Epidermal melanocyte (primary cell): ENCODE results near the gene MEX3D.

ENCODE experiments used
- DNase-seq: peaks from one replicate; pipeline ENCODE4 v3.0.0; 2011; ENCODE audit warnings: low spot score; ENCODE audit not compliant: insufficient read length

The MEX3D gene

DNA sequence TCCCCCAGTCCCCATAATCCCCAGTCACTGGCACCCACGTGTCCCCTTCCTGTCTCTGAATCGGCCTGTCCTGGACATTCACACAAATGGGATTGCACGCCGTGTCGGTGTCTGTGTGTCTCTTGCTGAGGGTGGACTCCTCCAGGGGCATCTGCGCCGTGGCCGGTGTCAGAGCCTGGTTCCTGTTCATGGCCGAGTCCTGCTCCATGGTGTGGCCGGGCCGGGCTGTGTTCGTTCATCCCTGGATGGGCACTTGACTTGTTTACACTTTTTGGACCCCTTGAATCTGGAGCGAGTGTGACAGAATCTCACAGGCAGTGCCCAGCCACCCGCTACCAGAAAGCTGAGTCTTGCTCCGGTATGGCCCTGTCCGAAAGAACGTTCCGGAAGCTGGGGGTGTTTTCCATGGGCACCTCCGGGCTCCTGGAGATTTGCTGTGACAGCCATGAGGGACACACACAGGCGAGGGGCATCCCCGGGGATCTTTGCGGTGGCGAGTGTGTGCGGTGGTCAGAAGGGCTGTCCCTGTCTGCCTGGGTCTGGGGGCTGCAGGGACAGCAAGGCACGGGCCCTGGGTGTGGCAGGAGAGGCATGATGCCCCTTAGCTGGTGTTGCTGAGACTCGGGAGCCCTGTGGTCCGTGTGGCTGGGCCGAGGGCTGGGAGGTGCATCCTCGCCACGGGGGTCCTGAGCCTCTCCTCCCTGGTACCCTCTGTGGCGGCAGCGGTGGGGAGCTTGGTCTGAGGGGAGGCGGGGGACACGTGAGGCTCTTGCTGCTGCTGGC lies 6.4 kb upstream of the MEX3D start:
- no peak for DNase-seq

DNA sequence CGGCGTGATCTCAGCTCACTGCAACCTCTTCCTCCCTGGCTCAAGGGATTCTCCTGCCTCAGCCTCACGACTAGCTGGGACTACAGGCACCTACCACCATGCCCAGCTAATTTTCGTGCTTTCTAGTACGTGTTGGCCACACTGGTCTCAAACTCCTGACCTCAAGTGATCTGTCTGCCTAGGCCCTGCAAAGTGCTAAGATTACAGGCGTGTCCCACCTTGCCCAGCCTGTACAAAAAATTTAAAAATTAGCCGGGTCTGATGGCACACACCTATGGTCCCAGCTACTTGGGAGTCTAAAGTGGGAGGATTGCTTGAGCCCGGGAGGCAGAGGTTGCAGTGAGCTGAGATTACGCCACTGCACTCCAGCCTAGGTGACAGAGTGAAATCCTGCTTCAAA lies 4.7 kb upstream of the MEX3D start:
- no peak for DNase-seq

DNA sequence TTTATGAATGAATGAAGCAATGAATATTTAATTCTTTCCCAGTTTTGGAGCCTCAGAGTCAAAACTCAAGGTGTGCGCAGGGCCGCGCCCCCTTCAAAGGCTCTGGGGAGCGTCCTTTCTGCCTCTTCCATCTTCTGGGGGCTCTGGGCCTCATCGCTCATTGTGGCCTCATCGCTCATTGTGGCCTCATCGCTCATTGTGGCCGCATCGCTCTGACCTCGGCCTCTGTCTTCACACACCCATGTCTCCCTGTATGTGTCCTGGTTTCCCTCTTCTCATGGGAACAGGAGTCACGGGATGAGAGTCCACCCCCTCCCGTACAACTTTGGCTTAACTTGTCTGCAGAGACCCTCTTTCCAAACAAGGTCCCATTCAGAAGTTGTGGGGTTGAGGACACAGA lies 3.2 kb upstream of the MEX3D start:
- no peak for DNase-seq

DNA sequence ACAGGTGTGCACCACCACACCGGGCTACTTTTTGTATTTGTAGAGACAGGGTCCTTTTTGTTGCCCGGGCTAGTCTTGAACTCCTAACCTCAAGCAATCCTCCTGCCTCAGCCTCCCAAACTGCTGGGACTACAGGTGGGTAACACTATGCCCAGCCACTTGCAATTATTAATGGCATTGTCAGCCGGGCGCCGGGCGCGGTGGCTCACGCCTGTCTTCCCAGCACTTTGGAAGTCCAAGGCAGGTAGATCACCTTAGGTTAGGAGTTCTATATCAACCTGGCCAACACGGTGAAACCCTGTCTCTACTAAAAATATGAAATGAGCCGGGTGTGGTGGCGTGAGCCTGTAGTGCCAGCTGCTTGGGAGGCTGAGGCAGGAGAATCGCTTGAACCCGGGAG lies 2.7 kb upstream of the MEX3D start:
- no peak for DNase-seq

DNA sequence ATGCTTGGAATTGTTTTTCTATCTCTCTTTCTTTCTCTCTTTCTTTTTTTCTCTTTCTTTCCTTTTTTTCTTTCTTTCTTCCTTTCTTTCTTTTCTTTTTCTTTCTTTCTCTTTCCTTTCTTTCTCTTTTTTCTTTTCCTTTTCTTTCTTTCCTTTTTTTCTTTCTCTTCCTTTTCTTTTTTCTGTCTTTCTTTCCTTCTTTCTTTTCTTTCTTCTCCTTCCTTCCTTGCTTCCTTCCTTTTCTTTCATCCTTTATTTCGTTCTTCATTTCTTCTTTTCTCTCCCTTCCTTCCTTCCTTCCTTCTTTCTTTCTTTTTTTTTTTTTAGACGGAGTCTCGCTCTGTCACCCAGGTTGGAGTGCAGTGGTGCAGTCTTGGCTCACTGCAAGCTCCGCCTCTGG lies 1.9 kb upstream of the MEX3D start:
- no peak for DNase-seq

DNA sequence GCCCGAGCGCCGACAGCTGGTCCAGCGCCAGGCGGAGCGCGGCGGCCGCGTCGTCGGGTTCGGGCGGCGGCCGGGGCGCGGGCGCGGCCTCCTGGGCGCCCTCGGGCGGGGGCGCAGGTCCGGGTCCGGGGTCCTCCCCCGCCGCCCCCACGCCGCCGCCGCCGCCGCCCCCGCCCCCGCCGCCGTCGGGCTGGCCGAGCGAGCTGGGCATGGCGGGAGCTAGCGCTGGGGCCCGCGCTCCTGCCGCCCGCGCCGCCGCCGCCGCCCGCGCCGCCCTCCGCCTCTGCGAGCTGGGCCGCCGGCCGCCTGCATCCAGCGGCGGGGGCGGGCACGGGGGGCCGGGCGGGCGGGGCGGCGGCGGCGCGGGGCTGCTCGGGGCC lies 287 bp downstream of the MEX3D start:
- no peak for DNase-seq

DNA sequence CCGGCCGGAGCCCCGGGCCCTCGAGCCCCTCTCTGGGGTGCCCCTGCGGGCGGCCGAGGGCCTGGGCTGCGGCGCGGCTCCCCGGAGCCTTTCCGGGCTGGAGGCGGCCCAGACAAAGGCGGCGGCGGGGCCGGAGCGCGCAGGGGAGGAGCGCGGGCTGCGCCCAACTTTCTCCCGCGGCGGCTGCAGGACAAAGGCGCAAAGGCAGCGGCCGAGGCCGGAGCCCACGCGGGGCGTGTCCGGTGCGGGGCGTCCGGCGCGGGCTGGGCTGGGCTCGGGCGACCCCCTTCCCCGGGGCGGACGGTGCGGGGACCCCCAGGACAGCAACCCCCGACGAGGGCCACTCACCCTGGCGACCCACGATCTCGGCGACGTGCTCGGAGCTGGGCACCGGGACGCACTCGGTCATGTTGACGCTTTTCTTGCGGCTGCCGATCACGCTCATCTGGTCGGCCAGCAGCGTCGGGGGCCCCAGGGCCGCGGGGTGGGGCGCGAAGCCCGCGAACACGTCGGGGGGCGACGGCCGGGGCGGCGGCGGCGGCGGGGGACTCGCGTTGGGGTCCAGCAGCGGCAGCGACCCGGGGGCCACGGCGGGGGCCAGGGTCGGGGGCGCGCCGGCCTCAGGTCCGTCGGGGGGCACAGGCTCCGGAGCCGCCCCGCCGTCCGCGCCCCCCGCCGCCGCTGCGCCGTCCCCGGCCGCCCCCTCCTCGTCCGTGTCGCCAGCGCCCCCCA lies 843 bp downstream of the MEX3D start:
- peak; percentile 69 for DNase-seq

DNA sequence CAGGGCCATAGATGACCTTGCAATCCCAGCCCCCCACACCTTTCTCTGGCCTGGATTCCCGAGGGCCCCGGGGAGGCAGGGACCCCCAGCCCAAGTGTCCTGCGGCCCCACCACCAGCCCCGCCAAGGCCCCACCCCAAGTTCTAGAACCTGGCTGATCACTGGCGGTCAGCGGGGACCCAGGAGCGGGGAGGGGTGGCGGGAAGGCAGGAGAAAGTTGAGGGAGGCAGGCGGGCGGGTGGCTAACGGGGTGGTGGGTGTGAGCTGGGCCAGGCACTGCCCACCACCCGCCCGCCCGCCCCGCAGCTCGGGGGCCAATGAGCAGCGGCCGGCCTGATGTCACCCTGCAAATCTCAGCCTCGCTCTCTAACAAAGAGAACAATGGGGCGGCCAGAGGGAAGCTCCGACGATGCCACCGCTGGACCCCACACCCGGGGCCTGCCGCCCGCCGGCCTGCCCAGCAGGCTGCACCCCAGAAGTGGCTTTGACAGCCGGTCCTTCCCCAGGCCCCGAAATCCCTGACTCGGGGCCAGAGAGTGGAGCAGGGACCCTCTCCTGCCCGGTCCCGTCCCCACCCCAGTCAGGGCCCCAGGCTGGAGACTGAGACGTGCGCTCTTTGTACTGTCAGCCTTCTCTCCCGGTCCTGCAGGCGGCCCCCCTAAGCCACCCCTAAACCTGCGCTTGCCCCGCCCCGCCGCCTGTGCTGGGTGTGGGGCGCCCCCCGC lies 1.6 kb downstream of the MEX3D start:
- peak; percentile 96 for DNase-seq

DNA sequence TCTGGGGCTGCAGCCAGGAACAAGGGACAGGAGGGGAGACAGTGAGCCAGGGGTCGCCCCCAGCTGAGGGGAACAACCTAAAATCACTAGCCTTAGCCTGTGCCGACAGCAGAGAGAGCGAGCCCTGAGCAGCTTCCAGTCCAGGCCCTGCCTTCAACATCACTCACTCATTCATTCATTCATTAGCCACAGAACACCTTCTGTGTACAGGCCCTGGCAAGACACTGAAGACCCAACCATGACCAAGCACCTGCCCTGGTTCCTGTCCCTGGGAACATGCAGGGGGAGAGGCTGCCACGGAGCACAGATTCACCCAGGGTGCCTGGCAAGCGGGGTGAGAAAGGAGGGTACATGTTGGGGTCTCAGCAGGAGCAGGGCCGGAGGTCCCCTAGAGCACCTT lies 4.9 kb downstream of the MEX3D start:
- DNase-seq = no peak

DNA sequence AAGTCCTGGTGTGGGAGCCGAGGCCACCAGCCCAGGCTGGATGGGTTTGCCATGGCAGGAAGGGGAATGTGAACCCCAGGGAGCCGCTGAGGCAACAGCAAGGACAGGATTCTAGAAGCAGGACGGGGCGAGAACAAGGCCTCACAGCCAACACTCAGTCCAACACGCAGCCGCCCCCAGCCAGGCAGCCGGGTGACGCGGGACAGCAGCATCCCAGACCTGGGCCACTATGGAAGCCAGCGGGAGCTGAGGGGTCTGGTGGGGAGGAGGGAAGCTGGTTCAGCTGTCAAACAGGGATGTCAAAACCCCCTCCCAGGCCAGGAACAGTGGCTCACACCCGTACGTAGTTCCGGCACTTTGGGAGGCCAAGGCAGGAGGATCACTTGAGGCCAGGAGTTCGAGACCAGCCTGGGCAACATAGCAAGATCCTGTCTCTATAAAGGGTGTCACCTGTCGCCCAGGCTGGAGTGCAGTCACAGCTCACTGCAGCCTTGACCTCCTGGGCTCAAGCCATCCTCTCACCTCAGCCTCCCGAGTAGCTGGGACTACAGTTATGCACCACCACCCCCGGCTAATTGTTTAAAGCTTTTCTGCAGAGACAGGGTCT lies 6.8 kb downstream of the MEX3D start:
- no peak for DNase-seq

DNA sequence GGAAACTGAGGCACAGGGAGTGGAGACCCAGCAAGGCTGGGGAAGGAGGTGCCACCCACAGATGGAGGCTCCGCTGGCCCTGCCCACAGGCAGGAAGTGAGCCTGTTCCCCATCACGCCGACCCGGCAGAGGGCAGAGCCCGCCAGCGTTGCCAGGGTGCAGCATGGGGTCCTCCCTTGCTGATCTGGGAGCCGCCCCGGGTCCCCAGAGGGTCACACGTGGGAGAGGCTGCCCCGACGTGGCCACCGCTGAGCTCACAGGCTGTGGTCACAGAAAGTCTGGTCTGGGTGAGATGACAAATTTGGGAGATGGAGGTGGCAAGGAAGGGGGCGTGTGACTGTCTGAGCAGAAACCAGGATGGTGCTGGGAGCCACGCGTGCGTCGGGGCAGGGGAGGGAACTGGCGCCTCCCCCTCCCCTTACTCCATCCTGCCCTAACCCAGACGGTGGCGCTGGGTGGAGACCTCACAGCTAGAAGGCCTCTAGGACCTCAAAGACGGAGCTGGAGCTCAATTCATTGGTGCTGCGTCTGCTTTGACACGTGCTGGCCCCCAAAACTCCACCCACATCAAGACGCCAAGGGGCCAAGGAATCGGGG lies 7.7 kb downstream of the MEX3D start:
- DNase-seq = no peak

DNA sequence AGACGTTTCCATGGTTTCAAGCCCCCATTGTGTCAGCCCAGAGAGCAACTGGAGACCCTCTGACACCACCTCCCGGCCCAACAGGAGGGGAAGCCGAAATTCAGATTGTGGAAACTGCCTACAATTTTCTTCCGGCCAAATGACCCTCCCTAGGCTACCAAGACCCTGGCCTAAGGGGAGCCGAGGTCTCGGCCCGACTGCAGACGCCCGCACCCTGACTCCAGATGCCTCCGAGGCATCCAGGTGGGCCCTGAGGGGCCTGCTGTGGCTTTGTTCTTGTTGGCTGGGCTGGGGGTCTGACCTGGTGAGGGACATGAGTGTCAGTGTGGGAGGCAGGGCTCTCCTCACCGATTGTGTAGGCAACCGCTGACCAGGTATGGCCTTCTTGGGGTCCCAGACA lies 9.6 kb downstream of the MEX3D start:
- no peak for DNase-seq

DNA sequence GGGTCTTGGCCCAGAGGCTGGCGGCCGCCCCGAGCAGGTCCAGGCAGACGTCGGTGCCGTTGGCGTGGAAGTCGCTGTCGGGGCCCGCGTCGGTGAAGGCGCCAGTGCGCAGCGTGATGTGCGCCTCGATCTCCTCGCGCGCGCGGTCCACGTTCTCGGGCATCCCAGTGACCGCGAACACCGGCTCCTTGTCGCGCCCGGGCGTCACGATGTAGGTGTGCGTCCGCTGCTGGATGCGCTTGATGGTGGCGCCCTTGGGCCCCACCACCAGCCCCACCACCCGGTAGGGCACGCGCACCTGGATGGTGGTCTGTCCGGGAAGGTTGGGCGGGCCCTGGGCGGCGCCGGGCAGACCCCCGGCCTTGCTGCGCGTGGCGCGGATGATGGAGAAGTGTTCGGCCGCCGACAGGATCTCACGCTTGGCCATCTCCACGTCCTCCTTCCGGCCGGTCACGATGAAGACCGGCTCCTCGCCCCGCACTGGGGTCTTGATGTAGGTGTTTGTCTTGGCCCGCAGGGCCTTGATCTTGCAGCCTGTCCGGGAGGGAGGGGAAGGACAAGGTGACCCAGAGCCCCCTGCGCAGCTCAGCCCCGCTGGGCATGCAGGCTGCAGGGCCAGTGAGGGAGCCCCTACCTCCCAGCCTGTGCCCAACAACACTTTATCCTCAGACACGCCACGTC lies 11.6 kb downstream of the MEX3D start:
- DNase-seq = no peak

DNA sequence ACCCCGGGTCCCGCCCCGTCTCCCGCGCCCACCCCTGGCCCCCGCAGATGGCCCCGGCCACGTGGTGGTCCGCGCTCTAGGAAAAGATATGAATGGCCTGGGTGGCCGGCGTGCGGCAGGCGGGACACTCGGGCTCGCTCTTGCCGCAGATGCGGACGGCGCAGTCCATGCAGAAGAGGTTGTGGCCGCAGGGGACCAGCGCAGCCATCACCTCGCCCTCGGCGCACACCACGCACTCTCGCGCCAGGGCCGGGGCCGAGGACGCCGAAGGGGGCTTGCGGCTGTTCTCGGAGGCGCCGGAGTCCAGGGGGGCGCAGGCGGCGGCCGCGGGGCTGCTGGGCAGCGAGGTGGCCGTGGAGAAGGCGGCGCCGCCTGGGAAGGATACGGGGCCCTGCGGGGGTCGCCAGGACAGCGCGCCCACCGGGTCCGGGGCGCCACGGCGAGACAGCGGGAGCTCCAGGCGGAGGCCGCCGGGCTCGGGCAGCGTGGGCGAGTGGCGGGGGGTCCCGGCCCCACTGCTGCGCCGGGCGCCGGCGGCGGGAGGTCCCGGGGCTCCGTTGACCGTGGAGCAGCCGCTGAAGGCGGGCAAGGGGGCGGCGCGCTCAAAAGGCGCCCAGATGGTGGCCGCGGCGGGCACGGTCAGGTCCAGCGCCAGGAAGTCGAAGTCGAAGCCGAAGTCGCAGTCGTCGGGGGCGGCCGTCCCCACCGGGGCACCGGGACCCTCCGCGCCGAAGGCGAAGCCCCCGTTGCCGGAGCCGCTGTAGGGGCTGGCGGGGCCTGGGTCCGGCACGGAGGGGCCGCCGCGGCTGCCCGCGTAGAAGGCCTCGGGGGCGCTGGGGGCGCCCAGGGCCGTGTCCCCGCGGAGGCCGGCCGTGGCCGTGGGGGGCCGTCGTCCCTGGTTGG lies 12.4 kb downstream of the MEX3D start:
- no peak for DNase-seq

DNA sequence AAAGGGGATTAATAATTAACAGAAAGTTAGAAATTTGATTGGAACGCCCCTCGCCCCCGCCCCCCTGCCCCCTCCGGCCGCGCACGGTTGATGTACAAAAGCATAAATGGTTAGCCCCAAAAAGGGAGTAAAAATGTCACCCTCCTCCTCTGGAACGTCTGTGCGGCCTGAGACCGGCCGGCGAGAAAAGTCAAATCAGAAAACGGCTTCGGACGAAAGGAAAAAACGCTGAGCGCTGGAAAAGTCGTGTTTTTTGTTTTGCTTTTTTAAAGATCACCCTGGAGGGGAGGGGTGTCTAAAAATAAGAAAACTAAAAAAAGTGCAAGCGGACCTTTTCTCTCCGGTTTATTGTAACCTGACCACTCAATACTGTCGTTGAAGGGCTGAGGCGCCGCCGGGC lies 13.2 kb downstream of the MEX3D start:
- no peak for DNase-seq

DNA sequence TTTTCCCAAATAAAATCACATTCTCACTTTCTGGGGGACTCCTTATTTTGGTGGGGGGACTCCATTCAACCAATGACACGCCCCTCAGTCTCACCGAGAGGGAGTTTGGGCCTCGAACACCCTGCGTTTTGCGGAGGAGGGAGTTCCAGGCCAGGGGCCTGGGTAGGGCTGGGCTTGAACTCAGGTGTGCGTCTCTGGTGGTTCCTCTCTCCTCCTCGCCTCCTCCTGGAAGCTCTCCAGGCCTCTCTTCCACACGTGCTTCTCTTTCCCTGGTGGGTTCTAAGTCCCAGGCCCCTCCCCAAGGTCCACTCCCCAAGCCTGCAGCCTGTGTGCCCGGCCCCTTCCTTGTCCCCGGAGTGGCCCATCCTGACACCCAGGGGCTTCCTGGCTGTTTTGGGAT lies 14.7 kb downstream of the MEX3D start:
- DNase-seq = no peak

DNA sequence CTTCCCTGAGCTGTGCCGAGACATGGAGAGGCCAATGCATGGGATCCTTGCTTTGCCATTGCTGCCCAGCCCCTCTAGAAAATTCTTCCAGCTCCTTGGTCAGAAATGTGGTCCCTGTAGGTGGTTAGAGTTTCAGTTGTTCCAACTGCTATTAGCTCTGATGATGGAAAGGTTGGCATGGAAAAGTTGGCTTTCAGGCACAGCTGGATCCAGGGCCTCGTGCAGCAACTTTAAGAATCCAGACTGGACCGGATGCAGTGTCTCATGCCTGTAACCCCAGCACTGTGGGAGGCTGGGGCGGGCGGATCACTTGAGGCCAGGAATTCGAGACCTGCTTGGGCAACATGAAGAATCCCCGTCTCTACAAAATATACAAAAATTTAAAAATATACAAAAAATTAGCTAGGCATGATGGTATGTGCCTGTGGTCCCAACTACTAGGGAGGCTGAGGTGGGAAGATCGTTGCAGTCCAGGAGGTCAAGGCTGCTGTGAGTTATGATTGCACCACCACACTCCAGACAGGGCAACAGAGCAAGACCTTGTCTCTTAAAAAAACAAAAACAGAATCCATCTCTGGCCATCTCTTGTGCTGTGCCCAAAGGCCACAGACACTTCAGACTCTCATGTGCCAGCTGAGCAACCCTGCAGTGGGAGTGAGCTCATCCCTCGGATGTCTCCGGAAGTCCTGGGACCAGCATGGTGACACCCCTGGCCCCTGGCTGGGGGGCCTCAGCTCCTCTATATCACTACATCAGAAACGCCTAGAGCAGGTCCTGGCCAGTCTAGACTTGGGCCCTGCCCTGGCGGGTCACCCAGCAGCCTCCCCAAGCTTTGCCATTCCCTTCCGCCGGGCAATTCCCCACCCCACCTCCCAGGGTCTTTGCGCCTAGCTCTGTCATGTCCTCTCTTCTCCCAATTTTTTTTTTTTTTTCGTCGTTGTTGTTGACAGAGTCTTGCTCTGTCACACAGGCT lies 16.8 kb downstream of the MEX3D start:
- DNase-seq = no peak

DNA sequence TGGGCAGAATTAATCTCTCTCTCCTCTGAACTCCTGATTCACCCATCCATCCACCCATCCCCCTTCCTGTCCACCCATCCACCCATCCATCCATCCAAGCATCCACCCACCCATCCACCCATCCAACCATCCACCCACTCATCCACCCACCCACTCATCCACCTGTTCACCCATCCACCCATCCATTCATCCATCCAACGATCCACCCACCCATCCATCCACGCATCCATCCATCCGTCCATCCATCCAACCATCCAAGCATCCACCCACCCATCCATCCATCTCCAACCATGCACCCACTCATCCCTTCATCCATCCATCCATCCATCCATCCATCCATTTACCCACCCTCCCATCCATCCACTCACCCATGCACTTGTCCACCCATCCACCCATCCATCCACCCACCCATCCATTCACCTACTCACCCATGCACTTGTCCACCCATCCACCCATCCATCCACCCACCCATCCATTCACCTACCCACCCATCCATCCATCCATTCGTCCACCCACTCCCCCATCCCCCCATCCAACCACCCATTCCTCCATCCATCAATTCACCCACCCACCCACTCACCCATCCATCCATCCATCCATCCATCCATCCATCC lies 18.7 kb downstream of the MEX3D start:
- DNase-seq = no peak
